Endometrial microvascular endothelial cells (primary cell): Measurements from ENCODE around the gene CERK. TPM values are rescaled to one million over a fixed set of nuclear protein-coding genes. Genes with fewer than 3 reads are reported as not detected.

ENCODE experiments used
- in situ Hi-C: cut with HindIII; loops from 2 replicates; pipeline ENCODE4 v1.10.0; 2017; ENCODE audit warnings: low sequenced_read_pairs, low pct_unique_long_range_greater_than_20kb; ENCODE audit errors: inconsistent ontology term
- total RNA-seq: library from RNA; depleted of rRNA; stranded (reverse); fragments of >200 nt; gene quantifications from one replicate; pipeline ENCODE4 v1.2.3, GENCODE V29; 2015; ENCODE audit errors: inconsistent ontology term

Gene CERK
- total RNA-seq, 1 donor from 2014 or later, result 52.6 TPM

GRCh38 chr22:46710806-46711205, 27.2 kb downstream of the CERK start:
- in situ Hi-C loops, result no loop called here

GRCh38 chr22:46708766-46709330, 29.2 kb downstream of the CERK start:
- in situ Hi-C loops, result no loop called here

GRCh38 chr22:46707827-46708570, 30.1 kb downstream of the CERK start:
- in situ Hi-C loops, result no loop called here

- in situ Hi-C loops, result no loop called here
These were observed 30.7 kb downstream of the CERK start for GRCh38 chr22:46707305-46707704.

- in situ Hi-C loops, result no loop called here
These were observed 32.0 kb downstream of the CERK start for GRCh38 chr22:46706060-46706459.

GRCh38 chr22:46703996-46704370, 34.1 kb downstream of the CERK start:
- in situ Hi-C loops, result no loop called here

GRCh38 chr22:46703171-46703995, 34.7 kb downstream of the CERK start:
- in situ Hi-C loops, result no loop called here

- in situ Hi-C loops, result no loop called here
These were observed 36.8 kb downstream of the CERK start for GRCh38 chr22:46701262-46701661.

GRCh38 chr22:46699091-46699490, 39.0 kb downstream of the CERK start:
- in situ Hi-C loops, result no loop called here

- in situ Hi-C loops, result no loop called here
These were observed 40.1 kb downstream of the CERK start for GRCh38 chr22:46697811-46698515.

GRCh38 chr22:46696614-46697013, 41.4 kb downstream of the CERK start:
- in situ Hi-C loops, result no loop called here

- in situ Hi-C loops, result no loop called here
These were observed 41.9 kb downstream of the CERK start for GRCh38 chr22:46696229-46696518.

GRCh38 chr22:46695346-46696228, 42.5 kb downstream of the CERK start:
- in situ Hi-C loops, result no loop called here

- in situ Hi-C loops, result no loop called here
These were observed 43.5 kb downstream of the CERK start for GRCh38 chr22:46694416-46695170.

- in situ Hi-C loops, result no loop called here
These were observed 44.2 kb downstream of the CERK start for GRCh38 chr22:46693634-46694415.

- in situ Hi-C loops, result no loop called here
These were observed 46.5 kb downstream of the CERK start for GRCh38 chr22:46691571-46691970.

GRCh38 chr22:46690146-46690545, 47.9 kb downstream of the CERK start:
- in situ Hi-C loops, result no loop called here
